DOHH2 (cell line): ENCODE results near the gene MCF2L.

Experiments
- H3F3A ChIP-seq: fragments of 200-600 bp; sonication (generic), shearing (Covaris generic); 2 replicates; pipeline ENCODE4 v1.6.0; 2016; ENCODE audit warnings: antibody characterized with exemption, mild to moderate bottlenecking; ENCODE audit not compliant: control insufficient read depth, insufficient read depth
- H3K27ac ChIP-seq: fragments of 200-600 bp; sonication (generic); 2 replicates; pipeline ENCODE4 v1.5.1; 2014; ENCODE audit warnings: low read depth, mild to moderate bottlenecking, low read length, moderate library complexity
- H3K27me3 ChIP-seq: fragments of 200-600 bp; sonication (generic); 2 replicates; pipeline ENCODE4 v1.6.1; 2014; ENCODE audit warnings: mild to moderate bottlenecking, low read length, mixed read lengths; ENCODE audit not compliant: control insufficient read depth
- H3K36me3 ChIP-seq: fragments of 200-600 bp; sonication (generic); 2 replicates; pipeline ENCODE4 v1.6.1; 2014; ENCODE audit warnings: mild to moderate bottlenecking, low read length, moderate library complexity, mixed read lengths; ENCODE audit not compliant: control insufficient read depth
- H3K4me1 ChIP-seq: fragments of 200-600 bp; sonication (generic); 2 replicates; pipeline ENCODE4 v1.6.1; 2014; ENCODE audit warnings: mild to moderate bottlenecking, low read length, mixed read lengths; ENCODE audit not compliant: control insufficient read depth
- H3K4me2 ChIP-seq: fragments of 200-600 bp; sonication (generic); 2 replicates; pipeline ENCODE4 v1.6.0; 2014; ENCODE audit warnings: mild to moderate bottlenecking, low read length, moderate library complexity
- H3K4me3 ChIP-seq: fragments of 200-600 bp; sonication (generic); 2 replicates; pipeline ENCODE4 v1.5.1; 2014; ENCODE audit warnings: mild to moderate bottlenecking, low read length, mixed read lengths
- H3K79me2 ChIP-seq: fragments of 200-600 bp; sonication (generic); 2 replicates; pipeline ENCODE4 v1.6.1; 2014; ENCODE audit warnings: mild to moderate bottlenecking, low read length, mixed read lengths; ENCODE audit not compliant: control insufficient read depth
- H3K9me2 ChIP-seq: fragments of 200-600 bp; sonication (generic); replicated peaks from 2 replicates; pipeline ENCODE4 v1.6.1; 2014; ENCODE audit warnings: mild to moderate bottlenecking, low read length, mixed read lengths; ENCODE audit not compliant: control insufficient read depth
- H3K9me3 ChIP-seq: fragments of 200-600 bp; sonication (generic); 2 replicates; pipeline ENCODE4 v1.6.1; 2014; ENCODE audit warnings: antibody characterized with exemption, low read length, mixed read lengths; ENCODE audit not compliant: control insufficient read depth, insufficient read depth
- H4K20me1 ChIP-seq: fragments of 200-600 bp; sonication (generic); 2 replicates; pipeline ENCODE4 v1.6.0; 2014; ENCODE audit warnings: low read depth, mild to moderate bottlenecking, antibody characterized with exemption, low read length, moderate library complexity; ENCODE audit not compliant: control insufficient read depth, insufficient read depth
- EZH2phosphoT487 ChIP-seq: fragments of 200-600 bp; sonication (generic); IDR thresholded peaks from 2 replicates; pipeline ENCODE4 v1.6.1; 2017; ENCODE audit warnings: borderline replicate concordance, mild to moderate bottlenecking, antibody characterized with exemption, low read length, moderate library complexity, mixed read lengths
- TF ChIP-seq, protein P1 (sequence below): fragments of 200-600 bp; sonication (generic); IDR thresholded peaks from one replicate; pipeline ENCODE4 v1.5.1; 2014; ENCODE audit warnings: antibody characterized with exemption, mild to moderate bottlenecking, low read depth, low read length; ENCODE audit not compliant: poor library complexity, severe bottlenecking

Gene MCF2L

DNA sequence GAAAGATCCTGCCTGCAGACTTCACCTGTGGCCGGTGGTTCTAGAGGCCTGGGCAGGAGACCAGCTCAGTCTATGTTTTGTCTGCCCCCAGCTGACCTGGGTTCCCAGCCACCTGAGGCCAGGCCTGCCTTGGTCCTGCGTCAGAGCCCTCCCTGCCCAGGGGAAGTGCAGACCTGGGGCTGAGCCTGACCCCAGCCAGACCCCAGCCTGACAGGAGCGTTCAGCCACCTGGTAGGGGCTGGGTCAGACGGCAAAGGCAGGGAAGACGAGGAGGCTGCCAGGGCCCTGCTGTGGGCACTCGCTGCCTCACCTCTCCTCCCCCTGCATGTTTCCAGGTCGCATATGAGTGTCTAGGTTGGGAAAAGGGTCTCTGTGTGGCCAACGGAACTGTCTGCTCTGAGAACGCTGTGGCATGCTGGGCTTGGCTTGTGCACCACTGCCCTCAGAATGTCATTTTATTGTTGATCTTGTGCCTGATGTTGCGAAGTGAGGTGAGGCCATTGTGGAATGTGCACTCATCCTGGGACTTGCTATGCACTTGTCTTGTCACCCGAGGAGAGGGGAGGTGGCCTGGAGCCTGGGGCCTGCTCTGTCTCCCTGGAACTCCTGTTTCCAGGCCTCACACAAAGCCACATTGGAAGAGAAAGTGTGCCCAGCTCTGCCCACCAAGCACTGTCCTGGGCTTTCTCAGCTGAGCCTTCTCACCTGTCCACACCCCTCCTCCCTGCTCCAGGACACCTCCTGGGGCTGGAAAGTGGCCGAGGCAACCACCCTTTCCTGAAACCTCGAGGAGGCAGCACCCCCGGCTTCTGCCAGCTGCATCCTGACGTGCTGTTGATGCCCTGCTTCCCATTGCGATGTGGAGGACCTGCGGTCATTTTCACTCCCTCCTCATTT is 15.2 kb upstream of the MCF2L start:
- Histone ChIP-seq H3F3A (no peaks in the 10 kb centered on the region), H3K79me2 (no peaks in the 10 kb centered on the region), H3K9me3 (no peaks in the 10 kb centered on the region), H4K20me1 (no peaks in the 10 kb centered on the region), H3K27ac (no peak overlapping the region), H3K4me1 (no peaks in the 10 kb centered on the region), H3K27me3 (peaks cover 25% of the 10 kb centered on the region), H3K4me2 (no peak overlapping the region), H3K9me2 (no peaks in the 10 kb centered on the region), H3K36me3 (no peaks in the 10 kb centered on the region), H3K4me3 (no peak overlapping the region)
- TF ChIP-seq, protein P1, sequence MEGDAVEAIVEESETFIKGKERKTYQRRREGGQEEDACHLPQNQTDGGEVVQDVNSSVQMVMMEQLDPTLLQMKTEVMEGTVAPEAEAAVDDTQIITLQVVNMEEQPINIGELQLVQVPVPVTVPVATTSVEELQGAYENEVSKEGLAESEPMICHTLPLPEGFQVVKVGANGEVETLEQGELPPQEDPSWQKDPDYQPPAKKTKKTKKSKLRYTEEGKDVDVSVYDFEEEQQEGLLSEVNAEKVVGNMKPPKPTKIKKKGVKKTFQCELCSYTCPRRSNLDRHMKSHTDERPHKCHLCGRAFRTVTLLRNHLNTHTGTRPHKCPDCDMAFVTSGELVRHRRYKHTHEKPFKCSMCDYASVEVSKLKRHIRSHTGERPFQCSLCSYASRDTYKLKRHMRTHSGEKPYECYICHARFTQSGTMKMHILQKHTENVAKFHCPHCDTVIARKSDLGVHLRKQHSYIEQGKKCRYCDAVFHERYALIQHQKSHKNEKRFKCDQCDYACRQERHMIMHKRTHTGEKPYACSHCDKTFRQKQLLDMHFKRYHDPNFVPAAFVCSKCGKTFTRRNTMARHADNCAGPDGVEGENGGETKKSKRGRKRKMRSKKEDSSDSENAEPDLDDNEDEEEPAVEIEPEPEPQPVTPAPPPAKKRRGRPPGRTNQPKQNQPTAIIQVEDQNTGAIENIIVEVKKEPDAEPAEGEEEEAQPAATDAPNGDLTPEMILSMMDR = no peak
- no peak for TF ChIP-seq EZH2phosphoT487

DNA sequence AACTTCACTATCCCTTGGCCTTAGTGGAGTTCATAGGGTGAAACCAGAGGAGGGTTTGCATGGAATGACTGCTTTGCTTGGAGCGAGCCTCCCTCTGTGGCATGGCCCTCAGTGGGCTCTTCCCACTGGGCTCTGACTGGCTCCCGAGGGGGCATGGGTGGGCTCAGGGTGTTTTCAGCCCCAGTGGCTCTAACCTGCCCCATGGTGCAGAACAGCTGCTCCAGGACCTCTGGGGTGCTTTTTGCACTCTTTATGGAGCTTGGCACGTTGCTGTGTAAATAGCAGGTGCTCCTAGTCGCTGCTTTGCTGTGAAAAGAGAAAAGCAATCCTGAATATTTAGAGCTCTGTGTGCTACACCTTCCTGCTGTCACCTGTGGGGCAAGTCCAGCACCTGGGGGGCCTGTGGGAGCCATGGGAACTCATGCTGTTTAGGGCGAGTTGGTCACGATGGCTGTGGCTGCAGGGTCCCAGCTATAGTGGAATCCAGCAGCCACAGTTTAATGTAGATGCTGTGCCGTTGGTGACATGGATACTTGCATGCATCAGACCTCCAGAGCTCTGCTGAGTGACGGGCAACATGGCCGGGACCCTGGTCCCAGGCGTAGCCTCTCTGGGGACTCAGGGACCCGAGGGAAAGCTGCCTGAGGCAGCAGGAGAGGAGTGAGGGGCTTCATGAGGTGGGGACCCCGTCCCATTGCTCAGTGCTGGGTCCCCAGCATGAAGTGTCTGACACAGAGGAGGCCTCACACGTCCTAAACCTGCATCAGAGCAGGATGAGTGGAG is 14.3 kb upstream of the MCF2L start:
- H3K36me3 ChIP-seq = no peaks in the 10 kb centered on the region
- H3K9me3 ChIP-seq = no peaks in the 10 kb centered on the region
- H3K27ac ChIP-seq = no peak overlapping the region
- no peaks in the 10 kb centered on the region for H3F3A ChIP-seq
- H3K4me3 ChIP-seq = no peak overlapping the region
- H3K79me2 ChIP-seq = no peaks in the 10 kb centered on the region
- H3K27me3 ChIP-seq = peaks cover 20% of the 10 kb centered on the region
- TF ChIP-seq, protein P1 = no peak
- TF ChIP-seq EZH2phosphoT487 = no peak
- H4K20me1 ChIP-seq = no peaks in the 10 kb centered on the region
- H3K4me1 ChIP-seq = no peaks in the 10 kb centered on the region
- no peak overlapping the region for H3K4me2 ChIP-seq
- no peaks in the 10 kb centered on the region for H3K9me2 ChIP-seq

DNA sequence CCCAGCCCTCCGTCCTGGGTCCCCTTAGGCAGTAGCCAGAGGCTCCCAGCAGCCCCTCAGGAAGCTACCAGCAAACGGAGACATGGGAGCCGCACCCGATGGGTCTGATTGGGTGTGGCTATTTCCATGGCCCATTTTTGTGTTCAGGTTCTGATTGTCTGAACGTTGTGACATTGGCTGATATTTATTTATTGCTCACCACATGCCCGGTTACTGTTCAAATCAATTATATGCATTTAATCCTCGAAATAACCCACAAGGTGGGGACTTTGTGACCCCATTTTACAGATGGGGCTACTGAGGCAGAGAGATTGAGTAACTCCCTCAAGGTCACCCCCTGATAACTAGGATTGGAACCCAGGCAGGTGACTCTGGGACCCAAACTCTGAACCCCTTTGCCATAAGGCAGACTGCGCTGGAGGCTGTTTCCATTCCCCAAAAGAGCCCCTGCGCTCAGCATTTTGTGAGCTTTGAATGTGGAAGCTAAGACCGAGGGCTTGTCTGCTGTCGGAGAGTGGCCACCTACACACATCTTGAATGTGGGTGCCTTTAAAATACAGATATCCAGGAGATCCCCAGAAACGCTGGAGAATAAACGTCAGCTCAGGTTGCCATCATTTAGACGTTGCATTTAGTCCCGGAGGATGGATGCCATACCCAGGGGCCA is 13.6 kb upstream of the MCF2L start:
- TF ChIP-seq EZH2phosphoT487 = no peak
- TF ChIP-seq, protein P1 = no peak
- Histone ChIP-seq H3F3A (no peaks in the 10 kb centered on the region), H4K20me1 (no peaks in the 10 kb centered on the region)

More for the DNA sequence above, 13.6 kb upstream of the MCF2L start:
- Histone ChIP-seq H3K4me2 (no peak overlapping the region), H3K27me3 (peaks cover 16% of the 10 kb centered on the region), H3K4me3 (no peak overlapping the region), H3K4me1 (no peaks in the 10 kb centered on the region), H3K79me2 (no peaks in the 10 kb centered on the region), H3K9me3 (no peaks in the 10 kb centered on the region), H3K36me3 (no peaks in the 10 kb centered on the region), H3K27ac (no peak overlapping the region), H3K9me2 (no peaks in the 10 kb centered on the region)
